HL-60/S4 treated with retinoic acid at 250 ng/mL for 4 days and 3 days (cell line): Measurements from ENCODE around the gene C17orf78.
"Not testable (repeated sequence)": the region's sequence is repeated elsewhere in the genome, so short reads cannot be mapped to it uniquely, and the experiment has no call there.

Source experiments
- in situ Hi-C: fragments of 300-500 bp; cut with MboI; formaldehyde crosslinking; loops from 2 replicates; pipeline ENCODE4 v1.7.0; 2022; ENCODE audit warnings: low sequenced_read_pairs

Gene C17orf78

GRCh38 chr17:37429453-37429852 is 53.7 kb downstream of the C17orf78 start:
- in situ Hi-C loops = no loop called here

- in situ Hi-C loops = no loop called here
These were observed 54.4 kb downstream of the C17orf78 start for GRCh38 chr17:37430051-37430627.

- in situ Hi-C loops = no loop called here
These were observed 56.9 kb downstream of the C17orf78 start for GRCh38 chr17:37432671-37433070.

GRCh38 chr17:37438141-37438540 is 62.4 kb downstream of the C17orf78 start:
- in situ Hi-C loops = no loop called here

- in situ Hi-C loops = no loop called here
These were observed 64.6 kb downstream of the C17orf78 start for GRCh38 chr17:37440424-37440823.

GRCh38 chr17:37441369-37442014 is 65.7 kb downstream of the C17orf78 start:
- in situ Hi-C loops = not testable (repeated sequence)
